SK-N-SH (cell line): ENCODE results near the gene DGKZ. TPM values are rescaled to one million over a fixed set of nuclear protein-coding genes. Genes with fewer than 3 reads are reported as not detected.

Source experiments
- CTCF ChIA-PET: fragments of 300-600, 350-600 bp; formaldehyde crosslinking; extraction: SDS; loops from one replicate; lab custom pipeline; 2021; lab: Yijun Ruan, JAX
- POLR2A ChIA-PET: fragments of 350-600 bp; sonication (Branson Sonifier 250); formaldehyde crosslinking; extraction: SDS; loops from one replicate; lab custom pipeline; 2020; ENCODE audit warnings: antibody characterized with exemption, inconsistent platforms; lab: Yijun Ruan, JAX
- DNase-seq: peaks from one replicate; pipeline ENCODE4 v3.0.0; 2012
- H2AFZ ChIP-seq: fragments of 200-600 bp; sonication (generic); 2 replicates; pipeline ENCODE4 v1.8.1; 2016; ENCODE audit warnings: antibody characterized with exemption, mild to moderate bottlenecking, low read depth
- H3F3A ChIP-seq: fragments of 200-600 bp; sonication (generic); replicated peaks from 2 replicates; pipeline ENCODE3; 2016; ENCODE audit warnings: antibody characterized with exemption, mild to moderate bottlenecking; ENCODE audit not compliant: insufficient read depth
- H3K27ac ChIP-seq, 2 experiments: fragments of 200-500 bp in 1 of 2; fragments of 200-600 bp in 1 of 2; sonication (Bioruptor generic) in 1 of 2; sonication (generic), shearing (Covaris generic) in 1 of 2; 2 replicates each; pipeline versions ENCODE4 v1.5.1 to v1.6.1; 2014 to 2016; ENCODE audit warnings: low read depth in 2 of 2, inconsistent platforms in 1 of 2, low read length in 1 of 2, mild to moderate bottlenecking in 1 of 2, mixed read lengths in 1 of 2
- H3K27me3 ChIP-seq: fragments of 200-600 bp; sonication (generic), shearing (Covaris generic); 2 replicates; pipeline ENCODE4 v1.6.1; 2016; ENCODE audit warnings: mixed run types; ENCODE audit not compliant: insufficient read depth
- H3K36me3 ChIP-seq, 2 experiments: fragments of 200-500 bp in 1 of 2; fragments of 200-600 bp in 1 of 2; sonication (Bioruptor generic) in 1 of 2; sonication (generic) in 1 of 2; replicated peaks in 1 of 2; 2 replicates each; pipeline versions ENCODE3 to v1.5.1; 2014 to 2016; ENCODE audit warnings: low read length in 1 of 2, mild to moderate bottlenecking in 1 of 2; ENCODE audit not compliant: insufficient read depth in 2 of 2, control insufficient read depth in 1 of 2
- H3K4me1 ChIP-seq, 2 experiments: fragments of 200-500 bp in 1 of 2; fragments of 200-600 bp in 1 of 2; sonication (Bioruptor generic) in 1 of 2; sonication (generic), shearing (Covaris generic) in 1 of 2; 2 replicates each; pipeline versions ENCODE4 v1.5.1 to v1.6.1; 2014 to 2016; ENCODE audit warnings: low read depth in 1 of 2, low read length in 1 of 2, mixed run types in 1 of 2; ENCODE audit not compliant: insufficient read depth in 2 of 2, control insufficient read depth in 1 of 2
- H3K4me2 ChIP-seq: fragments of 200-600 bp; sonication (generic), shearing (Covaris generic); 2 replicates; pipeline ENCODE4 v1.6.1; 2017; ENCODE audit warnings: mixed run types
- H3K4me3 ChIP-seq, 2 experiments: fragments of 200-500 bp in 1 of 2; fragments of 200-600 bp in 1 of 2; sonication (Bioruptor generic) in 1 of 2; sonication (generic), shearing (Covaris generic) in 1 of 2; 2 replicates each; pipeline versions ENCODE4 v1.5.1 to v1.8.1; 2014 to 2016; ENCODE audit warnings: low read depth in 2 of 2, inconsistent platforms in 1 of 2, low read length in 1 of 2, mild to moderate bottlenecking in 1 of 2, mixed read lengths in 1 of 2, moderate library complexity in 1 of 2
- H3K79me2 ChIP-seq: fragments of 200-600 bp; sonication (generic); 2 replicates; pipeline ENCODE4 v1.8.1; 2017; ENCODE audit warnings: mild to moderate bottlenecking; ENCODE audit not compliant: insufficient read depth
- H3K9ac ChIP-seq: fragments of 200-600 bp; sonication (generic); 2 replicates; pipeline ENCODE4 v1.6.1; 2017; ENCODE audit warnings: mixed run types
- H3K9me2 ChIP-seq: fragments of 200-600 bp; sonication (generic); 2 replicates; pipeline ENCODE4 v1.6.1; 2017; ENCODE audit warnings: mixed run types
- H3K9me3 ChIP-seq: fragments of 200-600 bp; sonication (generic); 2 replicates; pipeline ENCODE4 v1.6.1; 2017; ENCODE audit warnings: mixed run types, mild to moderate bottlenecking, moderate library complexity
- H4K20me1 ChIP-seq: fragments of 200-600 bp; sonication (generic); 2 replicates; pipeline ENCODE4 v1.6.1; 2017; ENCODE audit warnings: mild to moderate bottlenecking, mixed run types; ENCODE audit not compliant: insufficient read depth
- CTCF ChIP-seq: fragments of 200-600 bp; sonication (generic); IDR thresholded peaks from 2 replicates; pipeline ENCODE4 v1.6.1; 2017; ENCODE audit warnings: antibody characterized with exemption, mild to moderate bottlenecking, moderate library complexity
- EP300 ChIP-seq, 2 experiments: IDR thresholded peaks; 2 replicates each; pipeline versions ENCODE4 v1.4.0 to v1.6.1; 2012; ENCODE audit warnings: borderline replicate concordance in 1 of 2, low read depth in 1 of 2, low read length in 1 of 2
- JUND ChIP-seq: IDR thresholded peaks from 2 replicates; pipeline ENCODE4 v1.4.0; 2012
- MAX ChIP-seq: IDR thresholded peaks from 2 replicates; pipeline ENCODE4 v1.4.0; 2012; ENCODE audit warnings: low read depth
- MXI1 ChIP-seq: IDR thresholded peaks from 2 replicates; pipeline ENCODE4 v1.6.1; 2012; ENCODE audit warnings: mild to moderate bottlenecking, low read depth, low read length, improper control_type of control experiment
- POLR2AphosphoS5 ChIP-seq: IDR thresholded peaks from 2 replicates; pipeline ENCODE4 v1.6.1; 2012; ENCODE audit warnings: low read depth, low read length
- RAD21 ChIP-seq: IDR thresholded peaks from 2 replicates; pipeline ENCODE4 v1.6.1; 2012; ENCODE audit warnings: mild to moderate bottlenecking, low read length
- RCOR1 ChIP-seq: fragments of 150-350 bp; IDR thresholded peaks from 2 replicates; pipeline ENCODE4 v1.6.1; 2017; ENCODE audit warnings: antibody characterized with exemption, low read length
- RFX5 ChIP-seq: IDR thresholded peaks from 2 replicates; pipeline ENCODE4 v1.6.1; 2012; ENCODE audit warnings: mild to moderate bottlenecking, improper control_type of control experiment, low read length
- SMC3 ChIP-seq: IDR thresholded peaks from 2 replicates; pipeline ENCODE4 v1.6.1; 2012; ENCODE audit warnings: low read depth, low read length, improper control_type of control experiment
- TAF1 ChIP-seq: IDR thresholded peaks from 2 replicates; pipeline ENCODE4 v1.6.1; 2012; ENCODE audit warnings: low read depth, mild to moderate bottlenecking, low read length, moderate library complexity, borderline replicate concordance
- YY1 ChIP-seq: IDR thresholded peaks from 2 replicates; pipeline ENCODE4 v1.4.0; 2012; ENCODE audit warnings: low read depth, mild to moderate bottlenecking
- WGBS: methylation state at CpG from one replicate; pipeline ENCODE4 v1.1.6; 2017; ENCODE audit warnings: low lambda C conversion rate; 5-methylcytosine and 5-hydroxymethylcytosine counted together
- polyA plus RNA-seq, 3 experiments: library from polyadenylated mRNA; depleted of rRNA; stranded (reverse); fragments of >200 nt; gene quantifications; 2 replicates each; pipeline ENCODE4 v1.2.3, GENCODE V29; 2012

Gene DGKZ
- polyA plus RNA-seq, 1 of the 3 experiments (the other 2 are of a cell fraction) = 33.2 TPM

- ChIA-PET POLR2A (interaction anchor here (1.4 kb wide), 1 partner anchor 10 kb away, joined by 7 read pairs; the partner anchor contains the start of gene CHRM4), CTCF (interaction anchor here (0.8 to 5.3 kb wide), 16 partner anchors 8 to 236 kb away, joined by 3 to 37 read pairs (median 6); partner anchors contain the start of genes ATG13, CHRM4 and DGKZ)
- peak overlapping the region; percentile 90 for H3K4me2 ChIP-seq
- peak overlapping the region; percentile 84 for H3K9ac ChIP-seq
- peak overlapping the region; percentile 15 to 88; a peak in 3 of 4 replicates for H3K27ac ChIP-seq
- H3K36me3 ChIP-seq = peaks cover 0 to 10% of the 10 kb centered on the region in 2 experiments
- 7% methylated on average over 14 of the region's 66 CpGs for WGBS
- peaks cover 3% of the 10 kb centered on the region for H3F3A ChIP-seq
- no peaks in the 10 kb centered on the region for H4K20me1 ChIP-seq
- H3K27me3 ChIP-seq = no peaks in the 10 kb centered on the region
- peak; percentile 33 for TF ChIP-seq MXI1
- TF ChIP-seq POLR2AphosphoS5 = no peak
- TF ChIP-seq MAX = peak; percentile 74
- no peak for TF ChIP-seq JUND
- 0 out of 2 replicates have a peak, but pooled peaks have one; percentile 16 for TF ChIP-seq TAF1
- no peak for TF ChIP-seq EP300 (IDR thresholded peaks at IDR 0.05; ENCODE audit: borderline replicate concordance in 1 of 2, low read depth in 1 of 2, low read length in 1 of 2)
- peaks cover 10 to 23% of the 10 kb centered on the region in 2 experiments; a peak in 2 of 4 replicates for H3K4me1 ChIP-seq
- DNase-seq = peak; percentile 82
- H3K4me3 ChIP-seq = peak overlapping the region; percentile 71 to 88
- no peaks in the 10 kb centered on the region for H3K9me3 ChIP-seq
- H3K79me2 ChIP-seq = no peaks in the 10 kb centered on the region; the same call in 1 of the 2 replicates
- no peaks in the 10 kb centered on the region for H3K9me2 ChIP-seq
- H2AFZ ChIP-seq = peak overlapping the region; percentile 56; the same call in 1 of the 2 replicates
Observed at GRCh38 chr11:46381819-46382645, 34.8 kb downstream of the DGKZ start.

GRCh38 chr11:46382646-46383403, 35.6 kb downstream of the DGKZ start:
- TF ChIP-seq RCOR1 (no peak), SMC3 (peak; percentile 33), RAD21 (peak; percentile 47), YY1 (peak; percentile 75; the same call in 1 of the 2 replicates), MXI1 (peak; percentile 27; the same call in 1 of the 2 replicates), RFX5 (no peak), CTCF (peak; percentile 72)
- TF ChIP-seq, all 33 proteins: peak for 5
- Histone ChIP-seq H3K27ac (peak overlapping the region; percentile 15 to 88; a peak in 1 of 4 replicates), H3K27me3 (no peaks in the 10 kb centered on the region), H3K9ac (peak overlapping the region; percentile 84), H2AFZ (no peak overlapping the region), H3F3A (peaks cover 3% of the 10 kb centered on the region), H3K9me2 (no peaks in the 10 kb centered on the region), H3K4me2 (peak overlapping the region; percentile 90), H3K79me2 (no peaks in the 10 kb centered on the region; the same call in 1 of the 2 replicates), H3K36me3 (peaks cover 0 to 9% of the 10 kb centered on the region in 2 experiments), H3K9me3 (no peaks in the 10 kb centered on the region), H3K4me3 (peak overlapping the region; percentile 71 to 88), H4K20me1 (no peaks in the 10 kb centered on the region), H3K4me1 (peaks cover 10 to 23% of the 10 kb centered on the region in 2 experiments; a peak in 2 of 4 replicates)
- DNase-seq = peak; percentile 83
- WGBS = 33% methylated on average over 7 of the region's 18 CpGs
- CTCF ChIA-PET = interaction anchor here (0.7 to 2.7 kb wide), 25 partner anchors 9 to 235 kb away, joined by 3 to 28 read pairs (median 4); partner anchors contain the start of genes ATG13, CHRM4 and DGKZ
- POLR2A ChIA-PET = interaction anchor here (0.6 to 1.1 kb wide), 2 partner anchors 22 to 262 kb away, joined by 3 read pairs; partner anchors contain the start of gene PHF21A
